ENCODE data around the gene TPCN1.

DNA sequence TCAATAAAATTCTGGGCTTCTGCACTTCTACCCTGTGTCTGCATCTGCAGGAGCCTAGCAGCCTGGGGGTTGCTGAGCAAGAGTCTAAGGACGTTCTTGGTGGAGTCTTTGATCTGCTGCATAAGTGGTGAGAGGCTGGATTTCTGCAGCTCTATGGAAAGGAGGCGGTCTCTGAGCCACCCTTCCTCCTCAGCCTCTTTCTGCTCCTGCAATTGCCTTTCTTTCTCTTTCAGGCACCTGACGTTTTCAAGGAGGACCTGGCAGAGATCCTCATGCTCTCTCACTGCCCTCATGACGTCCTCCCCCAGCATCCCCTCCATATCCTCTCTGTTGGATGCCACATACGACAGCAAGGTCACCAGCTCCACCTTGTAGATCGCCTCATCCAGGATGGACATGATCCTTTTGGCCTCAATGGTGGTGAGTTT is 13.6 kb upstream of the TPCN1 start:
- TF ChIP-seq, protein P1, sequence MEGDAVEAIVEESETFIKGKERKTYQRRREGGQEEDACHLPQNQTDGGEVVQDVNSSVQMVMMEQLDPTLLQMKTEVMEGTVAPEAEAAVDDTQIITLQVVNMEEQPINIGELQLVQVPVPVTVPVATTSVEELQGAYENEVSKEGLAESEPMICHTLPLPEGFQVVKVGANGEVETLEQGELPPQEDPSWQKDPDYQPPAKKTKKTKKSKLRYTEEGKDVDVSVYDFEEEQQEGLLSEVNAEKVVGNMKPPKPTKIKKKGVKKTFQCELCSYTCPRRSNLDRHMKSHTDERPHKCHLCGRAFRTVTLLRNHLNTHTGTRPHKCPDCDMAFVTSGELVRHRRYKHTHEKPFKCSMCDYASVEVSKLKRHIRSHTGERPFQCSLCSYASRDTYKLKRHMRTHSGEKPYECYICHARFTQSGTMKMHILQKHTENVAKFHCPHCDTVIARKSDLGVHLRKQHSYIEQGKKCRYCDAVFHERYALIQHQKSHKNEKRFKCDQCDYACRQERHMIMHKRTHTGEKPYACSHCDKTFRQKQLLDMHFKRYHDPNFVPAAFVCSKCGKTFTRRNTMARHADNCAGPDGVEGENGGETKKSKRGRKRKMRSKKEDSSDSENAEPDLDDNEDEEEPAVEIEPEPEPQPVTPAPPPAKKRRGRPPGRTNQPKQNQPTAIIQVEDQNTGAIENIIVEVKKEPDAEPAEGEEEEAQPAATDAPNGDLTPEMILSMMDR (conservative IDR thresholded peaks at IDR 0.05; ENCODE audit: low read depth, low read length), result no peak
- TF ChIP-seq EZH2 (IDR thresholded peaks at IDR 0.05; ENCODE audit: low read length, unreplicated experiment) (no peak), EZH2phosphoT487 (IDR thresholded peaks at IDR 0.05; ENCODE audit: borderline replicate concordance, low read length) (no peak)

Measured in PC-3 (cell line).